Measurements from ENCODE around the gene PBX4. TPM values are rescaled to one million over a fixed set of nuclear protein-coding genes. Genes with fewer than 3 reads are reported as not detected.

The PBX4 gene
- total RNA-seq, 4 donors from 2014 or later = 2.2 to 10.1 (median 3.5) TPM

GRCh38 chr19:19532806-19533701 lies 85.4 kb downstream of the PBX4 start:
- no peak for TF ChIP-seq CTCF (IDR thresholded peaks at IDR 0.05)
- peak; percentile 3 for ATAC-seq (ENCODE audit: low FRiP score)
- DNase-seq (ENCODE audit: low spot score) = no peak

- DNase-seq (ENCODE audit: low spot score) = peak; percentile 82
- peak in 2 of 3 donors; percentile 63 for TF ChIP-seq CTCF (IDR thresholded peaks at IDR 0.05)
These were observed 86.3 kb downstream of the PBX4 start for GRCh38 chr19:19531951-19532805.

GRCh38 chr19:19530889-19531288 lies 87.6 kb downstream of the PBX4 start:
- ATAC-seq (ENCODE audit: low FRiP score) (no peak), DNase-seq (ENCODE audit: low spot score) (no peak)
- no peak for TF ChIP-seq CTCF (IDR thresholded peaks at IDR 0.05)

More at GRCh38 chr19:19531951-19532805, 86.3 kb downstream of the PBX4 start:
- ATAC-seq (ENCODE audit: low FRiP score) = peak; percentile 49

- DNase-seq (ENCODE audit: low spot score) (no peak), ATAC-seq (ENCODE audit: low FRiP score) (no peak)
- TF ChIP-seq CTCF (IDR thresholded peaks at IDR 0.05) = no peak
These were observed 88.1 kb downstream of the PBX4 start for GRCh38 chr19:19530423-19530804.

- ATAC-seq (ENCODE audit: low FRiP score) = no peak
- no peak for TF ChIP-seq CTCF (IDR thresholded peaks at IDR 0.05)
- DNase-seq (ENCODE audit: low spot score) = no peak
These were observed 88.6 kb downstream of the PBX4 start for GRCh38 chr19:19529783-19530422.

GRCh38 chr19:19528721-19529490 lies 89.6 kb downstream of the PBX4 start, which contains the start of gene YJEFN3:
TSS of gene YJEFN3 (plus strand) at chr19:19528911. CDS start at chr19:19528933, 22 bp downstream.
- ATAC-seq (ENCODE audit: low FRiP score) (no peak), DNase-seq (ENCODE audit: low spot score) (no peak)
- no peak for TF ChIP-seq CTCF (IDR thresholded peaks at IDR 0.05)

All from omental fat pad (tissue), 4 donors.